HG03108 (cell line): ENCODE data around the gene BRF1.
A peak's percentile ranks its signal among the peaks of the same experiment; 100 is the strongest.

ENCODE experiments used
- ATAC-seq: cut with Tn5 transposase; IDR thresholded peaks from one replicate; pipeline ENCODE4 v1.9.1; 2021; ENCODE audit warnings: moderate library complexity; ENCODE audit not compliant: unreplicated experiment

BRF1 gene

DNA sequence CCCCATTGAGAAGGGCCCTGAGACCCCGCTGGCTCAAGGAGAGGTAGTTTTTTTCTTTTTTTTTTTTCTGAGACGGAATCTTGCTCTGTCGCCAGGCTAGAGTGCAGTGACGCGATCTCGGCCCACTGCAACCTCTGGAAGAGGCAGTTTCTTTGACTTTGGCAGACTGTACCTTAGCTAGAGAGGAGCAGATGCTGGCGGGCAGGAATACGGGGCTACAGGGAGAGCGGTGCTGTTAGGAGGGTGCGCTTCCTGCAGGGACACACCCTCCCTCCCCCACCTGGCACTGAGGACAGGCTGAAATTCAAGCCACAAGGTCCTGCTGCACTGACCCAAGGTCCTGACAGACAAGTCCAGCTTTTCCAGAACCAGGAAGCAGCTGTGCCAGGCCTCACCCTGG lies 87.4 kb downstream of the BRF1 start:
- ATAC-seq: no peak

- no peak for ATAC-seq
These were observed 88.1 kb downstream of the BRF1 start for GRCh38 chr14:105212541-105213300.

DNA sequence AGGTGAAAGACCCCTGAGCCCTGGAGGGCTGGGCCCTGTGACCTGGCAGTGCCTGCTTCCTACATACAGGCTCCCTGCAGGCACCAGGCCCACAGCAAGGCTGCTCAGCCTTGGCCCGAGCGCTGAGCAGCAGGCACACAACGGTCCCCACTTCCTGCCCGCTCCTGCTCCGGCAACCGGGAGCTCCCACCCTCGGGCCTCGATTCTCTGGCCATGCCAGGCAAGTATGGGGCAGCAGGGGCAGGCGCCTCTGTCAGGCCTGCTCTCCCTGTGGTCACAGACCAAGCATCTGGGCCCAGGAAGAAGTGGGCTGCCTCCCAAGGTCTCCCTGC lies 89.1 kb downstream of the BRF1 start:
- no peak for ATAC-seq

GRCh38 chr14:105211086-105211757 lies 89.6 kb downstream of the BRF1 start:
- ATAC-seq: no peak

DNA sequence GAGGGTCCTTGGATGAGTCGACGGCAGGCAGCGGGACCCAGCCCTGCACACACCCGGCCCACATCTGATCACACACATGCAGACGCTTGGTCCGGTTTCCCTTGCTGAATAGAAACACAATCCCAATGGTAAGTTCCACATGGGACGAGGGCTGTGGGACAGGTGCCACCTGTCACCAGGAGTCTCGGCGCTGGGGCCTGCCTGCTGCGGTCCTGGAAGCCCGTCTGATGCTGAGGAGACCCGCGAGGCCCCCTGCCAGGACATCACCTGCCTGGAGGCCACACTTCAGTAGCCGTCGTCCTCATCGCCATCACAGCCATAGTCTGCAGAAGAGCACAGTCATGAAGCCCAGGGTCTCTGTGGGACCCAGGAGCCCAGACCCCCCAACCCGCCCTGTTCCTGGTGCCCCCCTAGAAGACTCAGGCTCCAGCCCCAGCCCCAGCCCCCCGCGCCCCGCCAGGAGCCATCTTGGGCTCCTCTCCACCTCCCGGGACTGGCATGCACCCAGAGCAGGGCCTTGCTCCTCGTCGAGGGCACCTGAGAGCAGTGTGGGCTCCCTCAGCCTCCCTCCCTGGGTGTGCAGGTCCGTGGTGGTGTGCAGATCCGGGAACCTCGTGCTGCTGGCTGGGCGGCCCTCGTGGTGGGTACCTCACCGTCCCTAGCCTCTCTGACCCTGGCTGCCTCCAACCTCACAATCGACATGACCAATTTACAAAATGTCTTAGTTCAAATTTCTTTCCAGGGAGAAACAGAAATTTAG lies 90.4 kb downstream of the BRF1 start:
- no peak for ATAC-seq

DNA sequence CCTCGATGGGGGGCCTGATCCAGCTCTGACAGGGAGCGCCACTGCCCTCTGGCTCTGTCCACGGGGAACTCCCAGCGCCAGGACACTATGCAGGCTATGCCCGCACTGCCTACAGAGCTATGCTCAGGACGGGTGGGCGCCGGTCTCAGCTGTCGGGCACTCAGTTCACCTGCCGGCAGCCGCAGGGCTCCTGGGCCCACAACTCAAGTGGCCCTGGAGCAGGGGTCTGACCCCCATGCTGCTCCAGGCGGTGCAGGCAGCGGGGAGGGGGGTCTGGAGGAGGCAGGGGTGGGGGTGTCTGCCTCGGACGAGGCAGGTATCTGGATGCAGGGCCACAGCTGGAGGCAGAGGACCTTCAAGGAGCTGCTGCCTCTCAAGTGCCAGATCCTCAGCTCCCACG lies 91.2 kb downstream of the BRF1 start:
- no peak for ATAC-seq

DNA sequence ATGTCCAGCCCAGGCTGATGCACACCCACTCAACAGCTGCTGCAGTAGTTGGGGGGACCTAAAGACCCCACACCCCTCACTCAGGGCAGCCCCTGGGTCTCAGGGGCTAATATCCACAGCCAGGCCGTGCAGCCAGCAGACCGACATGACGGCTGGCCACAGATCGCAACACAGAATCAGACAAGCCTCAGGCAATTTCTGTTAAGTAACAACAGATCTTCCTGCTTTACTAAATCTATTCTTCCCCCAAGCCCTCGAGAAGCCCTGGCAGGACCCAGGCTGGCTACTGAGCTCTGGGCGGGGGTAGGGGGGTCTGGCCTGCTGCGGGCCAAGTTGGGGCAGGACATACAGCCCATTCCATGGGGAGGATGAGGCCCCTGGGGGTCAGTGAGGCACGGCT lies 91.7 kb downstream of the BRF1 start:
- no peak for ATAC-seq

DNA sequence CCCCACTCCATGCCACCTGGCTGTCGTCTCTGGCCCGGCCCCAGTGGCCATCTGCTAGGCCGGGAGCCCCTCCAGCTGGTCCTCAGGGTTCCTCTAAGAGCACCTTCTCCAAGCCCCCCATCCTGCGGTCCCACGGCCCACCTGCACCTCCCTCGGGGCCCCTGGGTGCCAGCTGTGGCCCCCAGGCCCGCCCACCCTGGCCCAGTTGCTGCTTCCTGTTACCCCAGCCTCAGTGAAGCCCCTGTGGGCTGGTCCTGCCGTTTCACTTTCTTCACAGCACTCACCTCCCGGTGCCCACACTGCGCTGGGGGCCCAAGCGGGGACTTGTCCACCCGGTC lies 92.1 kb downstream of the BRF1 start:
- no peak for ATAC-seq

- no peak for ATAC-seq
These were observed 92.6 kb downstream of the BRF1 start for GRCh38 chr14:105207996-105208737.

GRCh38 chr14:105207460-105207901 lies 93.3 kb downstream of the BRF1 start:
- ATAC-seq: no peak

DNA sequence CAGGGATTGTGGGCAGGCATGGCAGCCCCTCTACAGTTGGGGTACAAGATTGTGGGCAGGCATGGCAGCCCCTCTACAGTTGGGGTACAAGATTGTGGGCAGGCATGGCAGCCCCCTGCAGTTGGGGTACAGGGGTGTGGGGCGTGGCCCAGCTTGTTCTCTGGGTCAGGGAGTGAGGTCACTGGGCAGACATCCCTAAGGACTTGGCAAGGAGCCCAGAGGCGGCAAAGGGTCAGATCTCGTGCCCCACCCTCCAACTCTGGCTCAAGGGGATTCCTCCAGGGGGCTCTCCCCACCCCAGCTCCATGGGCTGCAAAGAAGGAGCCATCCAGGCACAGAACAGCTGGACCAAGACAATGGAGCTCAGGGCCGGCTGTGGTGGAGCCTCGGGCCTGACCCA lies 93.9 kb downstream of the BRF1 start:
- no peak for ATAC-seq

GRCh38 chr14:105205673-105206208 lies 95.1 kb downstream of the BRF1 start:
- ATAC-seq: no peak

DNA sequence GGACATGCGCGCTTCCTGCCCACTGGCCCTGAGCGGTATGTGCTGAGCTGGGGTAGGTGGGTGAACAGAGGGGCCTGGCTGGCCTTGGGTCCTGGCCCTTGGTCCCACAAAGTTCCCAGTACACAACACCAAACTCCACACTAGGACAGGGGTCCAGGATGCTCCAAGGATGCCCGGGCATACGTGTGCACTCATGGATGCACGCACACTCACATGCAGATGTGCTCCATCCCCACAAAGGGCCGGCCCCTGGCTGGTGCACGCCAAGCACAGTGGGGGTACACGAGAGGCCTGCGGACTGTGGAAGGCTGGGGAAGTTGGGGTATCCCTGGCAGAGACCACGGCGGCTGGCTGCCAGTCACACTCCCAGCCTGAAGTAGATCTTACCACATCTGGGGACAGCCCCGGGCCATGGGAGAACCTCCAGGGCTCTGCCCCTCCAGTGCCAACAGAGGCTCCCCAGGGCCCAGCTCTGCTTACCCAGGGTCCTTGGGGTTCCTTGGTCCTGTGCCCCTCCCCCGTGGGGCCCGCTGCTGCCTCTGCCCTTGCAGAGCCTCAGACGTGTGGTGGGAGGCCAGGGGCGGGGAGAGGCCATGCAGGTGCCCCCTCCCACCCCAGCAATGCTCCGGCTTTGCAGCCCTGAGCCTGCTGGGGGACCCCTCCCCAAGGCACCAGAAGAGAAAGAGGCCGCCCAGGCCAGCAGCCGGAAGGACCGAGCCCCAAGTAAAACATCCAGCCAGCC lies 95.7 kb downstream of the BRF1 start:
- ATAC-seq: no peak

DNA sequence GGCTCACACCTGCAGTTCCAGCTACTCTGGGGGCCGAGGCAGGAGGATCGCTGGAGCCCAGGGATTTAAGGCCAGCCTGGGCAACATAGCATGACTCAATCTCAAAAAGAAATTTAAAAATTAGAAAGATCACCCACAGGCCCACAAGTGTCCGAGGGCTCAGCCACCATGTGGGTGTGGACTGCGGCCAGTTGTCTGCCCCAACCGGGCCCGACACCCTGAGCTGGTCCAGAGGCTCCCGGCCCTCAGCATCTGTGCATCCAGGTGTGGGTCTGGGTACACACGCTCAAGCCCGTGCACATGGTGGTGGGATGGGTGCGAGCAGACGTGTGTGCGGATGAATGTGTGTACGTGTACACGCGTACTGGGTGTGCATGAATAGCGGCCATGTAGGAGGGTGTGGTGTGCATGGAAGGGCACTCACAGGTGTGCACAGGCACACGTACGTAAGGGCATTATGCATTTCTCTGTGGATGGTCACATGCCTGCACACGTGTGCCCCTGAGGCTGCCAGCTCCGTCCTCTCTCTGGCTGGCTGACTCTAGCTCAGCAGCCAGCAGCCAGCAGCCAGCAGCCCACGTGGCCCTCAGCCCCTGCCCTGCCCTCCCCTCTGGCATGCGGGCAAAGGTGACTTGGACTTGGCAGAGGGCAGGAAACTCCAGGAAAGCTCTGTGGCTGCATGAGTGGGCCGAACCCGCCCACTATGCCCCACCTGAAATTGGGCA lies 96.4 kb downstream of the BRF1 start:
- no peak for ATAC-seq

DNA sequence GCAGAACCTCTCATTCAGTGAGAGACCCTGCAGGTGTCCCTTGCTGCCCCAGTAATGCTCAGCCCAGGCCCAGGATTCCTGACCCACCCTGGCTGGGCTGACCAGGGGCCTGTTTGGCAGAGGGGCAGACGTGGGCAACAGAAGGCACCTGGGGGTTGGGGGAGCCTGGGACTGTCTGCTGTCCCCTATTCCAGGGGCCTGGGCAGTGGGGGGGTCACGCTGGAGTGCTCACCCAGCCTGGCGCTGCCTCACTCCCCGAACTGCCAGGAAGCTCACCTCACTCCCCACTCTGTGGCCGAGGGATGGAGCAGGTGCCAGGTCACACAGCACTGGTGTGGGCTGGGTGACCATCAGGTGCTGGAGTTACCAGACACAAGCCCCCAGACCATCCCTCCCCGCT lies 97.1 kb downstream of the BRF1 start:
- no peak for ATAC-seq

GRCh38 chr14:105203057-105203531 lies 97.7 kb downstream of the BRF1 start:
- no peak for ATAC-seq

DNA sequence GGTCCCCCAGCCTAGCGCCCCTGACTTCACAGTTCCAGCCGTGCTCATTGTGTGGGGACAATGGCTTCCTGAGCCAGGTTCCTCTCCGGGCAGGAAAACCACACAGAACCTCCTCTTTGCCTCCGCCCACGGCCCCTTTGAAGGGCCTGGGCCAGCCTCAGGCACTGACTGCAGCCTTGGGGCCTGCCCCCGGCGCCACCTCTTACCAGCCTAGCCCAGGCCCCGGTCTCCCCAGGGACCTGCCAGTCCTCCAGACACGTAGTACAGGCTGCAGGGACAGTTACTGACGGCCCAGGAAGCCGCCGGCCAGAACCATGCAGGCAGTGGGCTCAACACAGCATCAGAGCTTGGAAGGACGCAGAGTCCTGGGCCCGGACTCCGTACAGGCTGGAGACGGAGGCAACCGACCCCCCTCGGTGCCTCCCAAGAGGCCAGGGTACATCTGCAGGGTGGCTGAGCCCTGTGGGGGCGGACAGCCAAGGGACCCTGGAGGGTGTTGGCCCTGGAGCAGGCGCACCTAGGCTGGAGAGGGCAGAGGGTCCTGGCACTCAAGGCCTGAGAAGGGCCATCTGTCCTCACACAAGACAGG lies 98.8 kb downstream of the BRF1 start:
- peak; percentile 55 for ATAC-seq

- no peak for ATAC-seq
These were observed 99.5 kb downstream of the BRF1 start for GRCh38 chr14:105201156-105201924.

GRCh38 chr14:105200641-105201040 lies 100.2 kb downstream of the BRF1 start:
- no peak for ATAC-seq
